Liver (tissue), 9 donors: Measurements from ENCODE around the gene TMEM154. TPM values are rescaled to one million over a fixed set of nuclear protein-coding genes. Genes with fewer than 3 reads are reported as not detected.

ENCODE experiments used
- DNase-seq: peaks from one replicate; pipeline ENCODE4 v3.0.0-alpha.2; 2017; ENCODE audit warnings: low spot score
- H3K27ac ChIP-seq, 2 donors: one replicate each; pipeline ENCODE4 v1.7.0; 2013; ENCODE audit warnings: inconsistent platforms in 2 of 2, low read length in 2 of 2, control low read depth in 1 of 2, low read depth in 1 of 2, mild to moderate bottlenecking in 1 of 2
- H3K27me3 ChIP-seq, 4 donors: one replicate each; pipeline versions ENCODE4 v1.6.1 to v1.7.0; 2013; ENCODE audit warnings: low read length in 3 of 4, inconsistent platforms in 1 of 4, mild to moderate bottlenecking in 1 of 4, moderate library complexity in 1 of 4; ENCODE audit not compliant: control insufficient read depth in 4 of 4, insufficient read depth in 4 of 4
- H3K36me3 ChIP-seq, 4 donors: one replicate each; pipeline versions ENCODE4 v1.6.1 to v1.7.0; 2013; ENCODE audit warnings: low read length in 3 of 4, mild to moderate bottlenecking in 3 of 4, low read depth in 1 of 4, moderate library complexity in 1 of 4; ENCODE audit not compliant: control insufficient read depth in 4 of 4, insufficient read depth in 3 of 4
- H3K4me1 ChIP-seq, 4 donors: one replicate each; pipeline versions ENCODE4 v1.6.1 to v1.7.0; 2013; ENCODE audit warnings: low read length in 3 of 4, mild to moderate bottlenecking in 3 of 4, moderate library complexity in 1 of 4; ENCODE audit not compliant: control insufficient read depth in 4 of 4, insufficient read depth in 4 of 4
- H3K4me3 ChIP-seq, 3 donors: one replicate each; pipeline versions ENCODE4 v1.6.1 to v1.7.0; 2013; ENCODE audit warnings: low read length in 3 of 3, control low read depth in 1 of 3, low read depth in 1 of 3, mild to moderate bottlenecking in 1 of 3
- H3K9ac ChIP-seq, 2 donors: one replicate each; pipeline ENCODE4 v1.7.0; 2013; ENCODE audit warnings: low read length in 2 of 2, mild to moderate bottlenecking in 2 of 2, moderate library complexity in 2 of 2, control low read depth in 1 of 2, low read depth in 1 of 2
- H3K9me3 ChIP-seq, 4 donors: one replicate each; pipeline versions ENCODE4 v1.6.1 to v1.7.0; 2013; ENCODE audit warnings: low read length in 3 of 4; ENCODE audit not compliant: control insufficient read depth in 4 of 4
- EGR1 ChIP-seq, 2 donors: IDR thresholded peaks; 2 replicates each; pipeline ENCODE4 v1.6.1; 2016 to 2018; ENCODE audit warnings: antibody characterized with exemption in 2 of 2, low read depth in 2 of 2
- FOXA1 ChIP-seq: IDR thresholded peaks from 2 replicates; pipeline ENCODE4 v1.6.1; 2016; ENCODE audit warnings: antibody characterized with exemption
- FOXA2 ChIP-seq: IDR thresholded peaks from 2 replicates; pipeline ENCODE4 v1.6.1; 2016; ENCODE audit warnings: antibody characterized with exemption
- GABPA ChIP-seq, 2 donors: IDR thresholded peaks in 1 of 2; conservative IDR thresholded peaks in 1 of 2; 2 replicates each; pipeline ENCODE4 v1.6.1; 2016; ENCODE audit warnings: antibody characterized with exemption in 2 of 2, mild to moderate bottlenecking in 1 of 2, moderate library complexity in 1 of 2
- HNF4A ChIP-seq, 2 donors: conservative IDR thresholded peaks; 2 replicates each; pipeline ENCODE4 v1.6.1; 2016; ENCODE audit warnings: antibody characterized with exemption in 2 of 2, mild to moderate bottlenecking in 2 of 2
- HNF4G ChIP-seq: IDR thresholded peaks from 2 replicates; pipeline ENCODE4 v1.6.1; 2016; ENCODE audit warnings: antibody characterized with exemption
- JUND ChIP-seq, 2 donors: IDR thresholded peaks; 2 replicates each; pipeline ENCODE4 v1.6.1; 2016; ENCODE audit warnings: antibody characterized with exemption in 2 of 2
- NR2F2 ChIP-seq: IDR thresholded peaks from 2 replicates; pipeline ENCODE4 v1.6.1; 2016; ENCODE audit warnings: antibody characterized with exemption
- RAD21 ChIP-seq, 2 donors: IDR thresholded peaks; 2 replicates each; pipeline ENCODE4 v1.6.1; 2016; ENCODE audit warnings: antibody characterized with exemption in 2 of 2, mild to moderate bottlenecking in 2 of 2
- REST ChIP-seq: IDR thresholded peaks from 2 replicates; pipeline ENCODE4 v1.6.1; 2016; ENCODE audit warnings: antibody characterized with exemption, mild to moderate bottlenecking
- RXRA ChIP-seq, 2 donors: IDR thresholded peaks; 2 replicates each; pipeline ENCODE4 v1.6.1; 2017 to 2018; ENCODE audit warnings: antibody characterized with exemption in 2 of 2, mild to moderate bottlenecking in 1 of 2
- SP1 ChIP-seq: IDR thresholded peaks from 2 replicates; pipeline ENCODE4 v1.6.1; 2018; ENCODE audit warnings: antibody characterized with exemption, mild to moderate bottlenecking
- TAF1 ChIP-seq: conservative IDR thresholded peaks from 2 replicates; pipeline ENCODE4 v1.6.1; 2016; ENCODE audit warnings: antibody characterized with exemption, mild to moderate bottlenecking
- YY1 ChIP-seq: IDR thresholded peaks from 2 replicates; pipeline ENCODE4 v1.6.1; 2016; ENCODE audit warnings: antibody characterized with exemption, mild to moderate bottlenecking
- whole genome bisulfite sequencing: extraction: QIAGEN DNeasy Blood & Tissue Kit; methylation state at CpG from one replicate; pipeline ENCODE4 v1.1.7; 2013; 5-methylcytosine and 5-hydroxymethylcytosine counted together
- polyA plus RNA-seq, 2 donors: library from polyadenylated mRNA; stranded (reverse) in 1 of 2; unstranded in 1 of 2; fragments of 200-250 nt in 1 of 2; fragments of >200 nt in 1 of 2; fragmentation: Nextera tagmentation in 1 of 2; extraction: Ambion mirVana in 1 of 2; gene quantifications; one replicate each; pipeline versions ENCODE4 v1.2.1 to v1.2.3, GENCODE V29; 2013 to 2015
- total RNA-seq, 2 donors: library from RNA; depleted of rRNA; stranded (reverse); fragments of >200 nt; gene quantifications; one replicate each; pipeline ENCODE4 v1.2.3, GENCODE V29; 2014
- TF ChIP-seq, protein P1 (sequence below): IDR thresholded peaks from 2 replicates; pipeline ENCODE4 v1.6.1; 2016; ENCODE audit warnings: antibody characterized with exemption
- TF ChIP-seq, protein P2 (sequence below): fragments of 150-350 bp; IDR thresholded peaks from 2 replicates; pipeline ENCODE4 v1.5.1; 2017; ENCODE audit warnings: improper control_type of control experiment, low read depth, low read length; ENCODE audit not compliant: missing input control
- TF ChIP-seq, protein P3 (sequence below): IDR thresholded peaks from 2 replicates; pipeline ENCODE4 v1.6.1; 2016; ENCODE audit warnings: antibody characterized with exemption
- TF ChIP-seq, protein P4 (sequence below): IDR thresholded peaks from 2 replicates; pipeline ENCODE4 v1.6.1; 2016; ENCODE audit warnings: antibody characterized with exemption
- donor health status: healthy.
- donor health status: healthy.
- donor health status: healthy.
- donor health status: healthy.
- donor health status: healthy.

Gene TMEM154
- total and polyA plus RNA-seq, 4 donors = 0.32 to 4.4 (median 2.3) TPM

GRCh38 chr4:152588869-152589268 lies 90.9 kb downstream of the TMEM154 start:
- Histone ChIP-seq H3K9ac (no peak overlapping the region), H3K4me3 (no peak overlapping the region), H3K9me3 (peaks cover 0 to 5% (median 0%) of the 10 kb centered on the region in 4 donors), H3K4me1 (peaks cover 0 to 5% (median 2%) of the 10 kb centered on the region in 4 donors), H3K36me3 (no peaks in the 10 kb centered on the region), H3K27me3 (no peaks in the 10 kb centered on the region), H3K27ac (no peak overlapping the region)
- TF ChIP-seq NR2F2 (no peak), FOXA2 (no peak), YY1 (no peak), RXRA (IDR thresholded peaks at IDR 0.05) (no peak), TAF1 (no peak), JUND (IDR thresholded peaks at IDR 0.05) (no peak), HNF4A (conservative IDR thresholded peaks at IDR 0.05) (no peak), GABPA (IDR thresholded peaks at IDR 0.05 in 1 of 2, conservative IDR thresholded peaks at IDR 0.05 in 1 of 2) (no peak), HNF4G (no peak), RAD21 (IDR thresholded peaks at IDR 0.05) (no peak)
- TF ChIP-seq, protein P1, sequence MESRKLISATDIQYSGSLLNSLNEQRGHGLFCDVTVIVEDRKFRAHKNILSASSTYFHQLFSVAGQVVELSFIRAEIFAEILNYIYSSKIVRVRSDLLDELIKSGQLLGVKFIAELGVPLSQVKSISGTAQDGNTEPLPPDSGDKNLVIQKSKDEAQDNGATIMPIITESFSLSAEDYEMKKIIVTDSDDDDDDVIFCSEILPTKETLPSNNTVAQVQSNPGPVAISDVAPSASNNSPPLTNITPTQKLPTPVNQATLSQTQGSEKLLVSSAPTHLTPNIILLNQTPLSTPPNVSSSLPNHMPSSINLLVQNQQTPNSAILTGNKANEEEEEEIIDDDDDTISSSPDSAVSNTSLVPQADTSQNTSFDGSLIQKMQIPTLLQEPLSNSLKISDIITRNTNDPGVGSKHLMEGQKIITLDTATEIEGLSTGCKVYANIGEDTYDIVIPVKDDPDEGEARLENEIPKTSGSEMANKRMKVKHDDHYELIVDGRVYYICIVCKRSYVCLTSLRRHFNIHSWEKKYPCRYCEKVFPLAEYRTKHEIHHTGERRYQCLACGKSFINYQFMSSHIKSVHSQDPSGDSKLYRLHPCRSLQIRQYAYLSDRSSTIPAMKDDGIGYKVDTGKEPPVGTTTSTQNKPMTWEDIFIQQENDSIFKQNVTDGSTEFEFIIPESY = no peak
- TF ChIP-seq, protein P2, sequence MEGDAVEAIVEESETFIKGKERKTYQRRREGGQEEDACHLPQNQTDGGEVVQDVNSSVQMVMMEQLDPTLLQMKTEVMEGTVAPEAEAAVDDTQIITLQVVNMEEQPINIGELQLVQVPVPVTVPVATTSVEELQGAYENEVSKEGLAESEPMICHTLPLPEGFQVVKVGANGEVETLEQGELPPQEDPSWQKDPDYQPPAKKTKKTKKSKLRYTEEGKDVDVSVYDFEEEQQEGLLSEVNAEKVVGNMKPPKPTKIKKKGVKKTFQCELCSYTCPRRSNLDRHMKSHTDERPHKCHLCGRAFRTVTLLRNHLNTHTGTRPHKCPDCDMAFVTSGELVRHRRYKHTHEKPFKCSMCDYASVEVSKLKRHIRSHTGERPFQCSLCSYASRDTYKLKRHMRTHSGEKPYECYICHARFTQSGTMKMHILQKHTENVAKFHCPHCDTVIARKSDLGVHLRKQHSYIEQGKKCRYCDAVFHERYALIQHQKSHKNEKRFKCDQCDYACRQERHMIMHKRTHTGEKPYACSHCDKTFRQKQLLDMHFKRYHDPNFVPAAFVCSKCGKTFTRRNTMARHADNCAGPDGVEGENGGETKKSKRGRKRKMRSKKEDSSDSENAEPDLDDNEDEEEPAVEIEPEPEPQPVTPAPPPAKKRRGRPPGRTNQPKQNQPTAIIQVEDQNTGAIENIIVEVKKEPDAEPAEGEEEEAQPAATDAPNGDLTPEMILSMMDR = no peak
- TF ChIP-seq, protein P3, sequence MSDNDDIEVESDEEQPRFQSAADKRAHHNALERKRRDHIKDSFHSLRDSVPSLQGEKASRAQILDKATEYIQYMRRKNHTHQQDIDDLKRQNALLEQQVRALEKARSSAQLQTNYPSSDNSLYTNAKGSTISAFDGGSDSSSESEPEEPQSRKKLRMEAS = no peak
- TF ChIP-seq, protein P4, sequence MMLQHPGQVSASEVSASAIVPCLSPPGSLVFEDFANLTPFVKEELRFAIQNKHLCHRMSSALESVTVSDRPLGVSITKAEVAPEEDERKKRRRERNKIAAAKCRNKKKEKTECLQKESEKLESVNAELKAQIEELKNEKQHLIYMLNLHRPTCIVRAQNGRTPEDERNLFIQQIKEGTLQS = no peak
- 94% methylated on average over 4 of the region's 4 CpGs for WGBS
- no peak for DNase-seq

GRCh38 chr4:152587127-152587526 lies 92.7 kb downstream of the TMEM154 start:
- TF ChIP-seq GABPA (IDR thresholded peaks at IDR 0.05 in 1 of 2, conservative IDR thresholded peaks at IDR 0.05 in 1 of 2) (no peak), HNF4G (no peak), FOXA1 (no peak), YY1 (no peak), TAF1 (no peak), RXRA (IDR thresholded peaks at IDR 0.05) (no peak), EGR1 (IDR thresholded peaks at IDR 0.05; ENCODE audit: low read depth in 2 of 2) (no peak), SP1 (no peak), REST (no peak)
- TF ChIP-seq, protein P1 = no peak
- no peak overlapping the region for H3K4me3 ChIP-seq
- H3K27ac ChIP-seq = no peak overlapping the region
- H3K27me3 ChIP-seq = no peaks in the 10 kb centered on the region
- no peak for DNase-seq
- no peak overlapping the region for H3K9ac ChIP-seq
- peaks cover 0 to 5% (median 2%) of the 10 kb centered on the region in 4 donors for H3K4me1 ChIP-seq
- H3K9me3 ChIP-seq = peaks cover 0 to 5% (median 0%) of the 10 kb centered on the region in 4 donors
- H3K36me3 ChIP-seq = no peaks in the 10 kb centered on the region
- WGBS = 94% methylated on average over 3 of the region's 3 CpGs
